Measurements from ENCODE around the gene DGKZ.
A peak's percentile ranks its signal among the peaks of the same experiment; 100 is the strongest.

The DGKZ gene

DNA sequence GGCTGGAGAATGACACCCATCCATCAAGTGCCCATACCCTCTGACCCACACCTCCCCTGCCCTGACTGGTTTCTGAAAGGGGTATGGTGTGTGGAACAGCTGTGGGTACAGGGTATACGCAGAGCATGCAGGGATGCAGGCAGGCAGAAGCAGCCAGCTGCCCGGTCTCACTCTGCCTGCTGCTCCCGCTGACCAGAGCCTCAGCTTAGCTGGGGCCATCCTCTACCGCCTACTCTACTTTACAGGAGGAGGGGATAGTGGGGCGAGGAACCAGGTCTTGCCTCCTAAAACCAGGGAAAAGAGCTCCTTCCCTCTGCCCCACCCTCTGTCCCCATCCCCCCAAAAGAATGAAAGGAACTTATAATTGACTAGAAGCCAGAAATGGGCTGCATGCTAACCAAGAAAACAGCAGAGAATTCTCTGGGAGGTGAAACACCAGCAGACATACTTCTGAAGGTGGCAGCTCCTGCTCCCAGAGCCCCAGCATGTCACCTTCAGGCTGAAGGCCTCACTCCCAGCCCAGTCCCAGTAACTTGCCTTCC is 57.3 kb downstream of the DGKZ start:
- DNase-seq, result no peak

DNA sequence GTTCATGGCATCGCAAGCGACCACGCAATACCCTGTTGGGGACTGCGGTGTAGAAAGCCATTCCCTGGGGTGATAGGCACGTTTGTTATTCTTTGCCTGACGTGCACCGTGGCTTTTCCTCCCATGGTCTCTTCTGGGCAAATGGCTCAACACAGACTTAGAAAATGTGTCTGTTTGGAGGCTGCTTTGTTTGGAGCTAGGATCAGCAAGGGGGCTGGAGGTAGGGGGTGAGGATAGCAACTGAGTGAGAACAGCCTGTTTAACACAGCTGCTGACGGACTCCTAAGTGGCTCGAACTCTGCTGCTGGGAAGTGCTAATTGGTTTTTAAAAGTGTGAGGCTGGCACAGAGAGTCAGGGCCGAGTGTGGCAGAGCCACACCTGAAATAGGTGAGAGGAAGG is 60.4 kb downstream of the DGKZ start:
- no peak for DNase-seq

DNA sequence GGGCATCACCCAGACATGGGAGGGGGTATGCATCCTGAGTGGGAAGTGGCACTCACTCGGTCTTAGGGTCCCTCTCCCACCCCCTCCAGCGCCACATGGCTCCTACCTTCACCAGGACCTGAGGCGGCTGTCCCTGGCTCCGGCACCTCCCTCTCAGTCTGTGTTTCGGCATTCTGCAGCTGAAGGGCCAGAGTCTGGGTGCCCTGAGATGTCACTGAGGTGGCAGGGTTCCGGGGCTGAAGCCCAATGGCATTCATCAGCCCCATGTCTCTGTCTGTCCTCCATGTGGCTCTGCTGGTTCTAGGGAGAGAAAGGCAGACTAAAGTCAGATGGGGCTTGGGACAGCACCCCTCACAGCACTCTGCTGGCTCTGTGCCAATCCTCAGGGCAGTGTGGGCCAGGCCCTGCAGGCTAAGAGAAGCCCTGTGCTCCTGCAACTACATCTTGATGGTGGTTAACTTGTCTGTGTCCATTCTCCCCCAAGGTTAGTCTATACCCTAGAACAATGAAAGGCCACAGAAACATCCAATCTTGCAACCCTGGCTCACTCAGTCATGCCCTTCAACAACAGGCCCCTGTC is 61.2 kb downstream of the DGKZ start:
- DNase-seq, result no peak

DNA sequence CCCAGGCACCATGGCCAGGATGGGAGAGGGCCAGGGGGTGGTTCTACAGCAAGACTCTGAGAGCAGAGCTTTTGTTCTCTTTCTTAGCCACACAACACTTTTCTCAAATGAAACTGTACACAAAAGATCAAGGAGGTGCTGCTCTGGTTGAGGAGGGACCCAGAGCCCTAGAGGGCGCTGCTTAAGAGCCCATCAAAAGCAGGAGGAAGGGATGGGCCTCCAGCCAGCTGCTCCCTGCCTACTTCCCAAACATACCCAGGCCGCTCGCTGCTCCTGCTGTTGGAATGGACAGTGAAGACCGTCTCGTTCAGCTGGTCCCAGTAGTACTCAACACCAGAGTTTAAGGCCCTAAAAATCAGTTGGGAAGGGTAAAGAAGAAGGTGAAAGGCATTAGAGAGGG is 62.8 kb downstream of the DGKZ start:
- DNase-seq, result no peak

DNA sequence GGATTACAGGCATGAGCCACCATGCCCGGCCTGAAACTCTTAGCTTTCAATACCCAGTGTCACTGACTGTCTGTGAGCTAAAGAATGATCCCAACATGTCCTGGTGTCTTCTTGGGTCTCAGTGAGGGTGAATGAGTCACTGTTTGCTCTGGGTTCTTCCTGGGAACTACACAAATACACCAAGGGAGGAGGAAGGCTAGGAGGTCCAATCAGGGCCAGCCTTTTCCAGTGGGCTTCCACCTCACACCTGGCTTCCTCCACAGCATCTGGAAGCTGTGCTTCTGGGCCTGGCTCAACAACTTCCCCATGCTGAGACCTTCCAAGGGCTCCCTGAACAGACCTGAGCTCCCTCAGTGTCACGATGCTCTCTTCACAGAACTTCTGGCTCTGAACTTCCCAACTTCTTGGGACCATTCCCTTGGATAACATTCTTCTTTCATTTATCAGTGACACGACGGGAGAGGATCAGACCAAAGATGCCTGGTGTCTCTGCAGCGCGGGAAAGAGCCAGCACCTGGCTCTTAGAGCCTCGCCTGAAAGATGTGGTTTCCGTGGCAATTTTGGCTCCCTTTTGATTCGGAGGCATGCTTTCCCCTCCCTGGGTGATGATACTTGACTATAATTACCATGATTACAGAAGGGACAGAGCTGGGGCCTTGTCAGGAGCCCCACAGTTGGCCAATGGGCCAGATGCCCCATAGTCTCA is 66.7 kb downstream of the DGKZ start:
- no peak for DNase-seq

DNA sequence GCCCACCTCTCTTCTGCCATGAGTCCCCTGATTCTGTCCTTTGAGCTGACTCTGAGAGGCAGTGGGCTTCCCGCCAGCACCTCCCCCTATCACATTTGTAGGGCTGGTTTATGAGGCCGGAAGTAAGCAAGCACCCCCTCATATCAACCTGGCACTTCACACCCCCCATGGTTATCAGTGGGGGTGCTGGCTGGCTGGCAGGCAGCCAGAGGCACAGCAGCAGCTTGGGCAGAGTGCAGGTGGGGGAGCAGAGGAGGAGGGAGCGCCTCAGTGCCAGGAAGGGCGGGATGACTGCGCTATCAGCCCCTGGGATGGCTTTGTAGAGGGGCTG is 67.2 kb downstream of the DGKZ start:
- no peak for DNase-seq

DNA sequence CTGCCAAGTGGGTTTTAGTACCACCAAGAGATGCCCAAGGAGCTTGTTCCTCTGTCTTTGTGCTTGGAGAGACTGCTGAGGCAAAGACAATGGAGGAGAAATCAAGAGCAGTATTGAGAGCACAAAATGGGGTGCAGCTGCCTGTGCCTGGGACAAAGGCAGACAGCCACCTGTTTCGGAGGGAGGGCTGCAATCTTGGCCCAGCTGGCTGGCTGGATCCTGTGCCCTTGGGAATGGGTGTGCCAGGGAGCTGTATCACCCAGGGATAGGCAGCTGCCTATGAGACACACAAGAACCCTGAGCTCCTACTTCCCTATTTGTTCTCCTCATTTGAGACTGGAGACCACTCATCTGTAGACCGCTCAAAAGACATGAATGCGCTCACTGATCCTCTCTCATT is 67.6 kb downstream of the DGKZ start:
- no peak for DNase-seq

DNA sequence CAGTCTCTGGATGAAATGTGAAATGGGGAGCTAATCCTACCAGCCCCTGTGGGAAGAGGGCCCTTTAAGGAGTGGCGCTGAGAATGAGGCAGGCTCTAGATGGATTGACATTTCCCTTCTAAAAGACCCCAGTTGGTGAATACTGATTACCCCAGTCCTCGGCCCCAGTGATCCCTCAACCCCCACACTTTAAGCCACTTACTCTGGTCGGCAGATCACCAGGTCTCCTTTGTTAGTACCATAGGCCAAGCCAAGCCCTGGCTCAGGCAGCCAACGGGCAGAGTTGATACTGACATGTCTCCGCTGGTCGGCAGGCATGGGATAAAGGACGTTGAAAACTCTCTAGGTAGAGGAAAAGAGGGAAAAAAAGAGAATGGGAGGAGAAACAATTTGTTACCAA is 70.4 kb downstream of the DGKZ start:
- DNase-seq, result no peak

DNA sequence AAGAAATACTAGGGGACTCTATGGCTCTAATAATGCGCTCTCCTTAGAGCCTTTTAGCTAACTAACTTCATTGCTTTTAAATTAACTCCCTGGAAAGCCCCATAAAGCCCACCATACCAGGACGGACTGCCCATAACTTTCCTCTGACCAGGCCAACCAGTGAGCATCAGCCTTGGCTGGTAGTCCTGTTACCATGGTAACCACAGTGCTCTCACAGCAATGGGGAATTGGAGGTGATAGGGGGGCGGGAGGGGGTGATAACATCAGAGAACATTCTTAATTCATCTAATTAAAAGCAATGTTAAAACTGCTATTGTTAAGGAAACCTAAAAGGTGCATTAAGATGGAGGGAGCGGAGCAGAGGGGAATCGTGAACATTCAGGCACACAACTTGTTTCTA is 71.5 kb downstream of the DGKZ start:
- DNase-seq, result no peak

DNA sequence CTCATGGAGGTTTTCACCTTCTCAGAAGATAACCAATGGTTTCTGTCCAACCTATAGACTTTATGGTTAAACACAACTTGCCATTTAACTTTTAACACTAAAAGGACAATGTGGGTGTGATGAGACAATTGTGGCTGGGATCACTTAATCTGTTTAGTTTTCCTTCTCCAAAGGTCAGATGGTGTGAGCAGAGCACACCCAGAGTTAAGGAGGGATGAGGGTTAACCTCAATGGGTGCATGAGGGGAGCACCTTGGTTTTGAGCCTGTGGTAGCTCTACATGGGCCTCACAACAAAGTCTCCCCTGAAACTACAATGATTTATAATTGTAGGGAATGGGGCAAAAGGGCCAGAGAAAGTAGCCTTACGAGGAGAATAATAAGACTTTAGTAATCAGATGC is 73.2 kb downstream of the DGKZ start:
- no peak for DNase-seq

DNA sequence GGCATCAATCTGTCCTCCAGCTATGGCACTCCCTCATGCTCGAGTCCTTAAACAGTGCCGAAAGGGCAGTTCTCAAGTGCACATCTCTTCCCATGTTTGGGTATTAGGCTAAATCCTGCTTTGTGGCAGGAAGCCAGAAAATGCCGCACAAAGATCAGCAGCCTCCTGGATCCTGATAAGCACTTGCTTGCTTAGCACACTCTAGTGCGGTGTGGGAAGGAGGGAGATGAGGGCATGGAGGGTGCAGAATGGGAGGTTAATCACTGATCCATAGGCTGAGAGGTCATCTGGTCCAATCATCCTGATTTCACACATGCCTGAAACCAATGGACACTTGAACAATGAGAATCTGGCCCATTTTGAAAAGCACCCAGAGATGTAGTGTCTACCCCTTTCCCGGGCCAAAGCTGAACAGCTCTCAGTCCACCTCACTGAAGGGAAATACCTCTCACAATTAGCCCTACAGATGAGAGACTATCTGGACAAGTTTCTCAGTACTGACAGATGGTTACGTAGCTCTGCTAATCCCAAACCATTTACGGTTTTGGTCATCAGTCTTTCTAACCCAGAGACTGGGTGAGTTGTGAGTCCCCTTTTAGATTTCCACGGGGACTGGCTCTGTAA is 74.1 kb downstream of the DGKZ start:
- peak; percentile 10 for DNase-seq

DNA sequence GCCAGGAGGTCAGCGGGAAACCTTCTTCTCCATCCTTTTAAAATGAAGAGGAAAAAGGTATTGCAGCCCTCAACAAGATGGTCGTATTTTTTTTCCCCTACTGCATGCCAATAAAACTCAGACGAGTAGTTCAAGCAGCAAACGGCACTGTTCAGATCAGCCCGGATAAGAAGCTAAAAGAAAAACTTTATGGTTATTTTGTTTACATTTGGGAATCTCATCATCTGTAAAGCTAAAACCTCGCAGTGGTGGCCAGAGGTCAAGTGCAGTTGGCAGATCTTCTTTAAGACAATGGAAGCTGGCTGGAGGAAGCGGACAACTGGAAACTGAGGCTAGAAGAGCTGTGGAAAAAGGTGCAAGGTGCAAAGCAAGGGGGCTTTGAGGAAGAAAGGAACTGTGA is 75.3 kb downstream of the DGKZ start:
- DNase-seq, result no peak

DNA sequence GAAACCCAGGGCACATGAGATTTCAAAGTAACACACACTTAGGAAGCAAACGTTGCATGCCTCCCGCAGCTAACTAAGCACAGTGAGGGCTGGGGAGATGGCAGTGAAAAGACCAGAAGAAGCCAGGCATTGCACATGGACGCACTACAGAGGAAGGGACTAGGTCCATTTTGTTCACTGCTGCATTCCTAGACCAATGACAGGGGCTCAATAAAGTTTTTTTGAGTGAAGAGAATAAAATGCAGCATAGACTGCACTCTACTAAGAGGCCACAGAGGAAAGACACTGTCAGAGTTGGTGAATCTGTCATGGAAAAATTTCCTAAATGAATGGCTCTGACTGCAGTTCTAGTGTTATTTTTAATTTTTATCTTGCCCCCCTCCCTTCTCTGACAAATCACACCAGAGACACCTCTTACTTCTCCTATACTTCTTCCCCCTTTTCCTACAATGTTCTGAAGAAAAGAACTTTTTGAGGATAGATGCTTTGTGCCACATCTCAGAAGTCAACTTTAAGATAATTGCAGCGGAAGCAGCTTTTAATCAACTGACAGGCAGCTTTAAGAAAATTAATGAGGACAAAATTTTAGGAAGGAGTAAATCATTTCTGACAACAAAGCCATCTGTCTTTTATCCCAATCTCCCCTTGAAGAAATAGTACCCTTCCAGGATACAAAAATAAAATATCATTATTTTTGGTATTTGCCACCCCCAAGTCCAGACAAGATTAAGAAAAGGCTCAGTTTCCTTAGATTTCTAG is 79.1 kb downstream of the DGKZ start:
- no peak for DNase-seq

DNA sequence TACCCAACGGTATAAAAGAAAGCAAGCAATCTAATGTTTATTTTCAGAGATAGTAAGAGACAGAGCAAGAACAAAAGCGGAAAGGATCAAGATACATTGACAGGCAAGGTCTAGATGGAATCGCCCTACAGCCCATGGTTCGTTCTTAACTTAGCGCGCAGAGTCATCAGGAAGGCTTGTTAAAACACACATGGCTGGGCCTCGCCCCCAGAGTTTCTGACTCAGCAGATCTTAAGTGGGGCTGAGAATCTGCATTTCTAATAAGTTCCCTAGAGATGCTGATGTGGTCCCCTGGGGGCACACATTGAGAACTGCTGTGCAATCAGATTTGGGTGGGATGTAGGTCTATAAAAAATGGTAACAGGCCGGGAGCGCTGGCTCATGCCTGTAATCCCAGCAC is 80.1 kb downstream of the DGKZ start:
- DNase-seq, result no peak

DNA sequence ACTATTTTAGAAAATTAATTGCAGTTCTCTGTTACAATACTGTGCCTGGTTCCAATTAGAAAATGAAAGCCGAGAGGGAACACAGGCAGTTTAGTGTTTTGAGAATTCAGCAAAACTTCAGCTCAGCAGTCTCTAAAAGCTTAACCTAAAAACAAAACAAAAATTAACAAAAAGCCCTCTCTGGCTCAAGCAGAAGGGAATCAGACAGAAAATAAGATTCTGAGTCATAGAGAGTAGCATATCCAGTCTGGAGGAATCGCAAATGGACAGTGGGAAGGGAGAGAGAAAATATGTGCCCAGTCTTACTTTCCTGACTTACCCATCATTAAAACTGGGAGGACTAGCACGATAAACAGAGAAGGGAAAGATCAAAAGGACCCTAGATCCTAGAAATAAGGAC is 82.5 kb downstream of the DGKZ start:
- DNase-seq, result no peak
